Esophagus squamous epithelium (tissue), 4 donors: ENCODE data around the gene HDX.

ENCODE experiments used
- CTCF ChIP-seq, 6 experiments: fragments of 450-650 bp in 4 of 6; fragments of 200-600 bp in 2 of 6; sonication (generic) in 2 of 6; IDR thresholded peaks; one replicate each; pipeline ENCODE4 v1.5.1; 2016 to 2019; ENCODE audit warnings: antibody characterized with exemption in 6 of 6, mild to moderate bottlenecking in 4 of 6, moderate library complexity in 4 of 6
- POLR2A ChIP-seq, 4 donors: fragments of 450-650 bp; IDR thresholded peaks; one replicate each; pipeline ENCODE4 v1.6.1; 2017; ENCODE audit warnings: antibody characterized with exemption in 4 of 4, mild to moderate bottlenecking in 4 of 4, moderate library complexity in 3 of 4

GRCh38 chrX:84339507-84340364, 162.5 kb downstream of the HDX start:
- TF ChIP-seq CTCF (IDR thresholded peaks at IDR 0.05) (peak in 4 of 6 experiments; percentile 30 to 53 (median 40)), POLR2A (IDR thresholded peaks at IDR 0.05) (no peak)
